DMS79 (cell line): ENCODE measurements around the gene CAPZA2.
A peak's percentile ranks its signal among the peaks of the same experiment; 100 is the strongest.

Experiments used
- DNase-seq: peaks from one replicate; lab custom pipeline; 2025; lab: John Stamatoyannopoulos, UW

Gene CAPZA2

DNA sequence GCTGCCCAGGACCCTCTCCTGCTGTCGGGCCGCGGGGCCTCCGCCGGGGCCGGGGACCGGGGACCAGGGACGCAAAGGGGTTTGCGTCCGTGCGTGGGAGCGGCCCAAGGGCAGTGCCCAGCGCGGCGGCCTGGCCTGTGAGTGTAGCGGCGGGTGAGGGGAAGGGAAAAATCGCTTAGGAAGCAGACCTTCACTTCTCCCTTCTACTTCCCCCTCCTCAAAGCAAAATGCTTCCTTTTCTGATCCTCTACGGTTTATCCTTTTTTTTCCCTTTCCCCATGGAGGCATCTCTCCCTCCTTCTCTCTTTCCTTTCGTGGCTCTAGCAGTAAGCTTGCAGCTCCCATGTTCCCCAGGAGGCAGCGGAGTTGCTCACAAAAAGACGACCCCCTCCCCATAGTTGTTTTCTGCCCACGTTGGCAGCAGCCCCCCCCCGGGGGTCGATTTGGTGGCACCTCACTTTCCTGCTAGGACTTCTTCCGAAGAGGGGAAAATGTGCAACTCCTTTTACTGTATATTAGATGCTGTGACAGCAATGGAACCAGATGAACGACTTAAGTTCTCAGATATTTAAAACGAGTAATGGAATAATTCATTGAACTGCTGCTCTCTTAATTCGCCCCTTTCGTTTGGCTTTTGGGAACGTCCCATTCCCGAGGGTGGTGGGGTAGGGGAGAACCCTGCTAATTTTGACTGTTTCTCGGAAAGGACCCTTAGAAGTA, 724 bp downstream of the CAPZA2 start:
- peak; percentile 27 for DNase-seq

DNA sequence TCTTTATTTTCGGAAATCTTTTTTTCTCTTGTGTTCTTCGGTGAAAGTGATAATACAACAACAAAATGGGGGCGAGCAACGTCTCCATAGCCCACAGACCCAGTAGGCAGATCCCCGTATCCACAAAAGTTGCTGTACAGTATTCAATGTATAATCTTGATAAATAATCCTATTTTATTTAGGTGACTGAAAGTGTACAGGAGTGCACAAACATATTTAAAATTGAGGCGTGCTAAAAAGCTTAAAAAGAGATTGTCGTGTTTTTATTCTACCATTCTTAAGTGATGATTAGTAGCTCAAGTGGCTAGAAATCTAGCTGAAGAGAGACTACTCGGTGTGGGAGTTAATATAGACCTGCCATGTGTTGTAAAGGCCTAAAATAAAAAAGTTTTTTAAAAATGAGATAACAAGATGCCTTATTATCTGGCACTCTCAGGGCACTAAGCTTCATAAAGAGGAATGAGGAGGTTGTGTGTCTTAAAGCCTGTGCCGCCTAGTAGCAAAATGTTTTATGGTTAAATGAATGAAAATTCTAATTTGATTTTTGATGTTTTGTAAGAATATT, 1.6 kb downstream of the CAPZA2 start:
- DNase-seq, result no peak

DNA sequence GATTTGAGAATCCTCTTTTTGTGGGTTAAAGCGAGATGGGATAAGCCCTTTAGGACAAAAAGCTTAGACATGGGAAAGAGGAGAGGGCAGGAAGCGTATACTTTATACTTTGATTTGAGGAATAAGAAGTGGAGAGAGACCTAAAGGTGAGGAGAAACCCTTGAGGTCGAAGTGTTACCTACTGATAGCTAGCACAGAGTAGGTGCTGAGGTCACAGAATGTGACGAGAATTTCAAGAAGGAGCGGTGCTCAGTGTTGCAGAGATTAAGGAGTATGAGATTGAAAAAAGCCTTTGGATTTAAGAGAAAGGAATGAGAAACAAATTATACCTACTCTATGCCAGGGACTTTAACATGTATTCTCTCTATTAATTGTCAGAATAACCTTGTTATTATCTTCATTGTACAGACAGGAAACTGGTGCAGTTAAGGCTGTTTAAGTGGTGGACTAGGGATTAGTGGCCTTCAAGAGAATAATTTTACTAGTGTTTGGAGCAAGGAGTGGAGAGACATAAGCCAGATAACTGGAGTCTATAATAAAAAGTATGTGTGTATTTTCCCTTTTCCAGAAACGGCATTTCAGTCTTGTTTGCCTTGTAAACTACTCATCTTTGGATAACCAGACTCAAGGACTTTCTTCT, 8.8 kb downstream of the CAPZA2 start:
- DNase-seq, result no peak

DNA sequence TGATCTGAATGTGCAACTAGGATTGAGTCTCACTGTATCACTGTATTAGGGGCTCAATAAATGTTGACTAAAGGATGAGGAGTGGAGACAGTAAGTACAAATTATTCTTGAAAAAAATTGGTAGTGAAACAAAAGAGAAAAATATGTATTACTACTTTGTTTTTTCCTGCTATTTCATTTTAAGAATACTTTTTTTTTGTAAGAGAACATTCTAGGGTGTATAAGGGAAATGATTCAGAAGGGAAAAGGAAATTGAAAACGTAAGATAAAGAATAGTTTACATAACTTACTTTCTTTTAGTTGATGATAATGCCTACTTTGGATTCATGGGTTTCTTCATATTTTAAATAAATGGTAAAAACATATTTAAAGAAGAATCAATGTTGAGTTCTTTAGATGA, 9.6 kb downstream of the CAPZA2 start:
- DNase-seq, result no peak

DNA sequence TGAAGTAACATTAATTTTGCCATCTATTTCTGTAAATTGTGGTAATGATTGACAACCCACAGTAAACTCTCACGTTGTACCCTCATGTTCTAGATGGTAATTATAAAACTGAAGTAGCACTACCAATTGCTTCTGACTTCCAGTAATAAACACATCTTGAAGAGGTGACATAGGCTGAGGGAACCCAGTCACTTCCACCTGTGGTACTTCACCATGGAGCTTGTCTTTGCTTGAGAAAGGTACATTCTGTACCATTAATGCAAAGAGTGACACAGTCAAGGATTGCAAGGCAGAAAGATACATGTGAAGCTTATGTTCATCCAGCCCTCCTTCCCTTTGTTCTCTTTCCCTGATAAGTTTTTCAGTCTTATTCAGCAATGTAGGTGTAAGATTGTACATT, 11.2 kb downstream of the CAPZA2 start:
- DNase-seq, result no peak

DNA sequence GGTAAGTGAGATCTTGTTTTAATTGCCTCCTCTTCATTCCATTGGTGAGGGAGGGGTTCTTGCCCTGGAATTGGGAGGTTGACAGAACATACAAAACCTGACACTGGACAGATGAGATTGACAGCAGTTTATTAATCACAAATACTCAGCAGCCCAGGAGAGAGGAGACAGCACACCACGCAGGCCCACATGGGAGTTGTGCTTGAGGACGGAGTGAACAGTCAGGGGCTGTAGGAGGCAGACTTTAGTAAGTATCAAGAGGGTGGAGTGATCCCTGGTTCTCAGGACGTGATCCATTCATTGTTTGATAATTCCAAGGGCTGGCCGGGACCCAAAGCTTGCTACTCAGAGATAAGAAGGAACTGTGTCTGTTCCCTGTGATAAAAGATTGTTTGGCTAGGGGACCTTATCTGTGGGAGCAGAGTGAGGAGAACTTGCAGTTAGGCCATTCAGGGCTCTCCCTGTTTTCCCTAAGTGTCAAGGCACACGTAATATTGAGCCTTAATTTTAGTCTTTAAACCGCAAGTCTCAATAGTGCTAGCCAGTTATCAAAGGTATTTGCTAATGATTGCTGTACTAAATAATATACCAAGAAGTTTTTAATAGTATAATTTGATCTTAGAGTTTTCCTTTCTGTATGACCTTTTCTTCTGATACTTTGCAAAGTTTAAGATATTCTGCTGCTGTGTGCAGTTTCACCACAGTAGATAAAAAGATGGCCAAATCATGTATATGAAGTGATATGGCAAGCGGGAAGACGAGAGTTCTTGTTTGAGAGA, 14.5 kb downstream of the CAPZA2 start:
- no peak for DNase-seq

DNA sequence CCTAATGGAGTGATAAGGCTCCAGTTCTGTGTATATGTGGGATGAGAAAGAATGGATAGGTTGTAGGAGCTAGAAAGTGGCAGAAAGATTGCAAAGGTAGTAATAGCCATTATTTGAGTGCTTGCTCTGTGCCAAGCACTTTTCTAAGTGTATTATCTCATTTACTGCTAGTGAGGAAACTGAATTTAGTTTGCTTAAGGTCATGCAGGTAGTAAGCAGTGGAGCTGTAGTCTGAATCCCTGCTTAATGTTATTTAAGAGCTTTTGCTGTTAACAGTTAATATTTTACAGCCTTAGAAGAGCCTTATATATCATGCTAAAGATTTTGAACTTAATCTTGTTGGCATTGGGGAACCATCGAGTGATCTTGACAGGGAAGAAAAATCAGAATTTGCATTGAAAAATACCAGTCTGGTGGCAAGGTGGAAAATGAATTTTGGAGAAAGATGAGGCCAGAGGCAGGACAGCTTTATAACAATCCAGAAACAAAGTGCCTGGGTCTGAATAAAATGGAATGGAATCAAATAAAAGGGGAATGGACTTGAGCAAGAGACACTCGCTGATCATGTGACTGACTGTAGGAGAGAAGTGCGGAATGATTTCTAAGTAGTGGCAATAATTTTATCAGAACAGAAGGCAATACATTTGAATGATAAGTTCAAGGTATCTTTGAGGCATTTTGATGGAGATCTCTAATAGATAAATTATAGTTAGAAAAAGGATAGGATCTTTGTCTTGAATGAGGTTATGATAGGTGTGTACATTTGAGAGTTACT, 15.2 kb downstream of the CAPZA2 start:
- DNase-seq, result no peak

DNA sequence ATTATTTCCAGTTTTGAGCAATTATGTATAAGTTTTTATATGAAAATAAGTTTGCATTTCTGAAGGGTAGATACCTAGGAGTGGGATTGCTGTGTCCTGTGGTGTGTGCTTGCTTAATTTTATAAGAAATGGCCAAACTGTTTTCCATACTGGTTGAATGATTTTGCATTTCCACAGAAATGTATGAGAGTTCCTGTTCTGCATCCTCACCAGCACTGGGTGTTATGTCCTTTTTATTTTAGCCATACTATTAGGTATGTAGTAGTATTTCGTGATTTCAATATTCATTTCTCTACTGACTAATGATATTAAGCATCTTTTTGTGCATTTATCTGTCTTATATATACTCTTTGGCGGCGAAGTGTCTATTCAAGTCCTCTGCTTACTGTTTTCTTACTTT, 22.3 kb downstream of the CAPZA2 start:
- DNase-seq, result no peak

DNA sequence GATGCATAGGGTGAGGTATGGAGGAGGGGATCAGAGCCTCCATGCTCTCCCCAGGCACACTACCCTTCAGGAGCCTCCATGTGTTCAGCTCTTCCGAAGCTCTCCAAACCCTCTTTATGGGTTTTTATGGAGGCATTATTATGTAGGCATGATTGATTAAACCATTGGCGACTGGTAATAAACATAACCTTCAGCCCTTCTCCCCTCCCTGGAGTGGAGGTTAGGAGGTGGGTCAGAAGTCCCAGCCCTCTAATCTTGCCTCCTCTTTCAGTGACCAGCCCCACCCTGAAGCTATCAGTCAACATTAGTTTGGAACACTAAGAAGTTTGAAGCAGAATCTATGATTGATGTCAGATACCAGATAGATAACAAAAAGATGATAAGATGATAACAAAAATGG, 23.3 kb downstream of the CAPZA2 start:
- no peak for DNase-seq

DNA sequence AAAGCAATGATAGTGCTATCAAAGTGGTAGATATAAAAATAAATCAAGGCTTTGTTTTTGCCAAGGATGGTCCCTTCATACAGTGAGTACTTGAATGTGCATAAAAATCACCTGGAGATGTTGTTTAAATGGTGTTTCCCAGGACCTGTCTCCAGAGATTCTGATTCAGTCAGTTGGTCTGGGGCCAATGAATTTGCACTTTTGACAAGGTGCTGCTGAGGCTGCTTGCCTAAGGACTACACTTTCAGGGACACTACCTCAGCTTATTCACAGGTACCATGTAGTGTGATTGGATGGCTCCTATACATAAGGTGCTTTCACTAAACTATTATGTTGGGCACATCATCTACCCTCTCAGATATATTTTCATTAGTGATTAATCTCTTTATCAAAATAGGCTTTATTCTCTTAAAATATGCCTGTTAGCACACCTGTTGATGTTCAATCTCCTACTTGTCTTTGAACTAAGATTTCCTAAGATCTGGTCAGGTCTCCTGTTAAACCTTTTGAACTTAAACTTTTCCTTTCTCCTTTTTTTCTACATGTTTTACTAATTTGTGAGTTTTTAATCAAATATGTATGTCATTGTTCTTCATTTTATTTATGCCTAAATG, 24.3 kb downstream of the CAPZA2 start:
- DNase-seq, result no peak

DNA sequence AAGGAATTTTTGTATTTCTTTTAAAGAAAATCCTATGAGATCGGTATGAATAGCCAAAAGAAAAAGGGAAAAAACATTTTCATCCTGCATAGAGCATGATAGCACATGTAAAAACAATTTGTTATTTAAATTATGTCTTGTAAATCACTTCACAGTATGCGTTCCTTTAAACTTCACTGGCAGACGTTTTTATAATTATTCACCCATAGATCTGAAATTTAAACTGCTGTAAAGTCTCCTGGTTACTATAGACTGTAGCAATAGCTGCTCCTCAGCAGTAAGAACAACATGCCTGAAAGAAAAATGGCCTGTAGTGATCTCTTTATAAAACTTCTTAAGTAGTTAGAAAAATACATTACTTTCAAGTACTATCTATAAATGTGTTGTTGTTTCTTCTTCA, 26.5 kb downstream of the CAPZA2 start:
- DNase-seq, result no peak

DNA sequence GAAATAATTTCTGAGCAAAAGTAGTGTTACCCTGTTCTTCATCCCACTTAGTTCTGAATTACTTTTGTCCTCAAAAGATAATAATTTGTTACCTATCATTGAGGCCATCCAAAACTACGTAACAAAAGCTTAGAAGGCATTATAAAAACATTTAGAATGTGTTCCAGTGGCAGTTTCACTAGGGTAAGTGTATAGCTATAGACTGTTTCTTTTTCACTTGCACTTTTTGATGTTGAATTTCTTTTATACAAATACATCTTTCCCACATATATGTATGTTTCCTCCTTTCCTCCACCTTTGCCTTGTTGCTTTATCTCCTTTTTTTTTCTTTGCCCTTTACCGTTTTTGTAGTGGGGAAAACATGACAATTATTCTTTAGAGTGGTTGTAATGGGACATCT, 33.5 kb downstream of the CAPZA2 start:
- DNase-seq, result no peak

DNA sequence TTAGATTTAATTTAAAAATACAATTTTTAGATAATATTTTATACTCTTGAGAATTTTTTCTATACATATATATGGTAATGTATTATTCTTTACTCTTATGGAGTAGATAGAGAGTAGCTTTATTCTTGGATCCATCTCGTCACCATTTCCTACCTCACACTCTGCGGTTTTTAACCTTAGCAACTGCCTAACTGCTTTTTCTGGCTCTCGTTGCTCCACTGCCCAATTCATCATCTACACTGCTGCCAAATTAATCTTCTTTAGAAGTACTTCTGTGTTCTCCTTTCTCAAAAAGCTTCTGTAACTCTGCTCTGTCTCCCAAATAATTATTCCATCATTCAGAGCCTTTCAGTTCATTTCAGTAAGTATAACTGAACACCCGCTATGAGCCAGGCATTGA, 35.3 kb downstream of the CAPZA2 start:
- DNase-seq, result no peak

DNA sequence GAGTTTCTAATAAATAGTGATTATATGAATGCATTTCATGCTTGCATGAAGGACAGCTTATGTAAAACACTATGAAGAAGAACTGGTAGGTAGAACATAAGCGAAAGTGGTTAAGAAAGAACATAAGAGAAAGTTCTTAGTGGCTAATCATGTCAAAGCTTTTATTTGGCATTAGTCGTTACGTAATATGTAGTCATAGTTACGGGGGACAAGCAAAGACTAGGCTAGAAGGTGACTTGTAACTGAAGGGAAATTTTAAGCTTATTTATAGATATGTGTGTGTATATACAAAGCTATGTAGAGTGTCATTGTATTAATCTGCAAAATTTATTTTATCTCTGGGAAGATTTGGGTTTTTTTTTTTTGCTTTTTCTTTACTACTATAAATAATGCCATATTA, 36.9 kb downstream of the CAPZA2 start:
- DNase-seq, result no peak

DNA sequence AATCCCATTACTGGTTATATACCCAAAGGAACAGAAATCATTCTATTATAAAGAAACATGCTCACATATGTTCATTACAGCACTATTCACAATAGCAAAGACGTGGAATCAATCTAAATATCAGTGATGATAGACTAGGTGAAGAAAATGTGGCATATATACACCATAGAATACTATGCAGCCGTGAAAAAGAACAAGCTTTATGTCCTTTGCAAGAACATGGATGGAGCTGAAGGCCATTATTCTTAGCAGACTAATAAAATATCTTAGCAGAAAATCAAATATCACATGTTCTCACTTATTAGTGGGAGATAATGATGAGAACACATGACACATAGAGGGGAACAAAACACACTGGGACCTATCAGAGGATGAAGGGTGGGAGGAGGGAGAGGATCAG, 38.8 kb downstream of the CAPZA2 start:
- DNase-seq, result no peak

DNA sequence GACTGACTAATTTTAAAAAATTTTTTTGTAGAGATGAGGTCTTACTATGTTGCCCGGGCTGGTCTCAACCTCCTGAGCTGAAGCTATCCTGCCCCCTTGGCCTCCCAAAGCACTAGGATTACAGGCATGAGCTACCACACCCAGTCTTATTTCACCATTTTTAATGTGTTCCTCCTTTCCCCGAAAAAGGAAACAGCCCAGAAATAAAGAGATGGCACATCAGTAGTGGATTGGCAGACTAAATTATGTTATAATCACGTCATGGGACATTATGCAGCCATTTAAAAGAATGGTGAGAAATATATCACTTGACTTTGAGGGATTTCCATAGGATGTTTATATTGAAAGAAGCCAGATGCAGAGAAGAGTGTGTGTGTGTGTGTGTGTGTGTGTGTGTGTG, 40.5 kb downstream of the CAPZA2 start:
- DNase-seq, result no peak

DNA sequence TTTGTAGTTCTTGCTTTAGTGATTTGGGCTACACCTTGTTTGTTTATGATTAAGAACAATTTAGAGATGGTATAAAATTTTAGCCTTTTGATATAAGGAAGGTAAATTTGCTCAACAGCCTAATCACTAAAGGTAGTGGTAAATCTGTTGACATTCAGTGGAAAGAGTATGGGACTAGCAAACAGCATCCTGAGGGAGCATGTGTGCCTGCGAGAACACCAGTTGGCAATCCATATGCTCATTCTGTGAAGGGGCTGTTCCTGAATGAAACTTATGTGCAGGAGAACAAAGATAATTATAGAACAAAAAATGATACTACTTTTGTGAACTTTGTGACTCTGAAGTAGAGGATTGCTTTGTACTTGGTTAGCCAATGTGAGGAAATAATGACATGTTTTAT, 44.0 kb downstream of the CAPZA2 start:
- DNase-seq, result no peak

DNA sequence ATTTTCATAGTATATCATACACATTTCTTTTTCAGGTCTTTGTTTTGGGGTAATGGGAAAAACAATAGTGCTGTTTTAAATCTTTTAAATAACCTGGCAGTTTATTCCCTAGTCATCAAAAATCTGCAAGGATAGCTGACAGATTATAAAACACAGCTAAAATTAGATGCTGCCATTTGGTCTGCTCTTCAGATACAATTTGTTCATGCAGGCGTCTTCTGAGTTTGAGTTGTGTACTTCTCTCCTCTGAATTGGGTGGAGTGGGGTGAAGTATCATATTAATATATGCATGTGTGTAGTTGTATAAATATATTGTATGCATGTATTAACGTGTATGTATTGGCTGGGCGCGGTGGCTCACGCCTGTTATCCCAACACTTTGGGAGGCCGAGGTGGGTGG, 48.0 kb downstream of the CAPZA2 start:
- DNase-seq, result no peak

DNA sequence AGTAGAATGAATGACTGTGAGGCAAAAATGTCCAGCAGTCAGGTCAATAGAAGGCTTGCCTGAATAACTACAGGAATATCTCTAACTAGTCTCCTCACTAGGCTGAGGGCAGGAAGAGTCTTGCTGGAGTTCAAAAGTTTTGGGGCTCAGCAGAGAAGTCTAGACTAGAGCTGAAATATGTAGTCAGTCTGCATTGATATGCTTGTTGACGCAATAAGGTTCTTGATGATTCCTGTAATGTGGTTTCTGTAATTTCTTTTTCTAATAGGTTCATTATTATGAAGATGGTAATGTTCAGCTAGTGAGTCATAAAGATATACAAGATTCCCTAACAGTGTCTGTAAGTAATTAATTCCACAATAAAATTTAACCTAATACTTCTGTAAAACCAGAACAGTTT, 49.4 kb downstream of the CAPZA2 start:
- no peak for DNase-seq

DNA sequence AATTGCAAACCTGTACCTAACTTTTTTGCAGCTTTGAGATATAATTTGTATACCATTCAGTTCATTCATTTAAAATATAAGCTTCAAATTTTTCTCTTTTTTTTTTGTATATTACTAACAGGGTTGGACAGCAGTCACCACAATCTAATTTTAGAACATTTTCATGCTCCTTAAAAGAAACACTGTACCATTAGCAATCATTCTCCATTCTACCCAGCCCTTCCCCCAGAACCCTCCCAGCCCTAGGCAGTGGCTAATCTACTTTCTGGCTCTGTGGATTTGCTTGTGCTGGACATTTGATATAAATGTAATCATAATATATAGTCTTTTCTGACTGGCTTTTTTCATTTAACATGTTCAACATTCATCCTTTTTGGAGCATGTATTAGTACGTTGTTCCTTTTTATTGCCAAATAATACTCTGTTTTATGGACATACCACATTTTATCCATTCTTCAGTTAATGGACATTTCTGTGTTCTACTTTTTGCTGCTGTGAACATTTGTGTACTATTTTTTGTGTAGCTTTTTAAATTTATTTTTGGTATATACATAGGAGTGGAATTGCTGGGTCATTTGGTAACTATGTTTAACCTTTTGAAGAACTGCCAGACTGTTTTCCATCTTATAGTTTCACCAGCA, 50.0 kb downstream of the CAPZA2 start:
- DNase-seq, result no peak

DNA sequence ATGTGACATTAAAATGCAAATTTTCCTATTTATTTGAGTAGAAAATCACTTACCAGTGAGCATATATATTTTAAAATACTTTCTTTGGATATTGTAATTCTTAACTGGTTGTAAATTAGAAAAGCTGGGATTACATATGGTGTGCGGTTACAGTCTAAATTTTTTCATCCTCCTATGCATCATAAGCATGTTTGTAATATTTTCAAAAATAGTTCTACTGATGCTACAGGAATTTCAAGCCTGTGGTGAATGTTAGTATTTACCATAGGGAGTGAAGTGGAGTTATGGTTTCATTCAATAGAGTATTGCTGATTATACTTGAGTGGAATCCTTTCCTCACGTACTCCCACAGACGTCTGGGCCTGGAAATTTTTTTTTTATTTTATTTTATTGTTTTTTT, 56.3 kb downstream of the CAPZA2 start:
- DNase-seq, result no peak
